Right kidney (tissue), 1 donor: ENCODE results near the gene SHISAL1.

ENCODE experiments used
- DNase-seq: peaks from one replicate; pipeline ENCODE4 v3.0.0-alpha.2; 2016

The SHISAL1 gene

DNA sequence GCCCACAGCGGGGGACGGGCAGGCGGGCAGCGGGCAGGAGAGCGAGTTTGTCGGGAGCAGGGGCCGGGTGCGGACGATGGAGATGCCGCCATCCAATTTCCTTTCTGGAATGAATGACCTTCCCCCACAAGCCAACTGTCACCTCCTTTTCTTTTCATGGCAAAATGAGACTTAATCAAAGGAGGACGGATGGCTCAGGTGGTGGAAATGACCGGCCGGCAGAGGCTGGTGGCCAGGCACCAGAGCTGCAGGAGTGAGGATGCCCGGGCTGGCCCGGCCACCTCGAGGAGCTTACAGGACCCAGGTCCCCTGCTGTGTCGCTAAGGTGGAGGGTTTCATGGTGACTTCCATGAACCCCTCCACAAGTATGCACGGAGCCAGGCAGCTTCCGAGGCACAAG, 11.7 kb downstream of the SHISAL1 start:
- no peak for DNase-seq

GRCh38 chr22:44299124-44299523, 13.6 kb downstream of the SHISAL1 start:
- no peak for DNase-seq

- no peak for DNase-seq
These were observed 14.2 kb downstream of the SHISAL1 start for GRCh38 chr22:44298406-44299091.

DNA sequence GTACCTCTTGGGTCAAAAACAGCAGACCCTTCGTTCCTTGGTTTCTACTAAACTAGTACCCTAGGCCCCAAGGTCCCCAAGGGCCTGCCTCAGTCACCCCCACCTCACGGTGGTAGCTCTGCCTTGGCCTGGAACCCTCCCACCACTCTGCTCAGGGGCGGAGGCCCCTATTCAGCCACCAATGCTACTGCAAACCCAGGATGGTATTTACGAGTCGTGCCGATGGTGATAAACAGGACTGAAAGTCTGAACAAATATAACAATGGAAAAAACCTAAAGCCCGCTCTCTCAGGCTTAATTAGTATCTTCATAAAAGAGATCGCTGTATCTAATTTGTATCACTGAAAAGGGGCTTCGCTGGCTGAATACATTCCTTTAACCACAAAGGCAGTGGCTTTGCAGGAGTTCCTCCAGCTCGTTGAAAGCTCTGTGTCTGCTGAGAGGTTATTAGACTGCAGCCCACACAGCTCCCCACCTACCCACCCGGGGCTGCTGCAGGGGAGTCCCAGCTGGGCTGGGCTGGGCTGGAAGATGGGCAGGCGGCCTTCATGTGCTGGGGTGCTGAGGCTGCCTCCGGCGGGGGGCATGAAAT, 15.2 kb downstream of the SHISAL1 start:
- no peak for DNase-seq

DNA sequence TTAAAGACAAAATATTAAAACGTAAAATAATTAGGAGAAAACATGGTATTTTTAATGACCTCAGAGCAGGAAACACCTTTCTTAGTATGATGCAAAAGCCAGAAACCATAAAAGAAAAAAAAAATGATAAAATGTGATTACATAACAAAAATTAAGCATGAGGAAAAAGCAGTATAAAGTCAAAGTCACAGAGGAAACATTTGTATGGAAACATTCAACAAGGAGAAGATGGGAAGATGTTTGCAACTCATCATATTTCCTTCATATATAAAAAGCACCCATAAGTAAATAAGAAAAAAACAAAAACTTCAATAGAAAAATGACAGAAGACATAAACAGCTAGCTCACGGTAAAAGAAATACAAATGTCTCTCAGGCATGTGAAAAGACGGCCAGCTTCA, 17.3 kb downstream of the SHISAL1 start:
- no peak for DNase-seq

GRCh38 chr22:44293876-44294275, 18.9 kb downstream of the SHISAL1 start:
- DNase-seq, result no peak

DNA sequence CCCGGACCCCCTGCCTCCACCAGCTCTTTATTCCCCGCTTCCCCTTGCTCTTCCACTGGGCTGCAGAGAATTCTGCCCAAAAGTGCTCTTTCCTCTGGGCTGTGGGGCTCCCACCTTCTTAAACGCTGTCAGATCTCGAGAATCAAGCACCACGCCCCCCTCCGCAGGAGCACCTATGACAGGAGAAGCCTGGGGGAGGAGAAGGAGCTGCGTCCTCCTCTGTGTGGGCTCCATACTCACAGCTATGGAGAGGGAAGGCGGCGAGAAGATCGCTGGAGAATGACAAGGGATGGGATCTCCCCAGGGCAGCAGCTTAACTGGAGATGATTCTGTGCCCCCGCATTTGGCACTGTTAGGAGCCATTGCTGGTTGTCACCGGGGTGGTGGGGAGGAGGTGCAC, 19.7 kb downstream of the SHISAL1 start:
- no peak for DNase-seq

DNA sequence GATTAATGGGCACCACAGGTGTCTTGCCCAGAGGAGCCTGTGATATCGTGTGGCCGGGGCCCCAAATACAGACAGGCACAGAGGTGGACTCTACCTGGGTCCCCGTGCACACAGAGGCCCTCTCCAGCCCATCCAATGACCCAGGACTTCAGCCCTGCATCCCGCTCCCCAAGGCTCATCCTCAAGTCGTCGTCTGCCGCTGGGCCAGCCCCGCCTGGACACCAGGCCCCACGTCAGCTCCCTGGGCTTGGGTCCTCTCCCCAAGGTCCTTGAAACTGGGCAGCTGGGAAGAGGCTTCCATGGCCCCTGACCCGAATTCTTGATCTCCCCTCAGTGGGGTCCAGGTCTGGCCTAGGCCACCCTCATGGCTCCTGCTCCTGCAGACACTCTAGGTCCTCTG, 20.2 kb downstream of the SHISAL1 start:
- no peak for DNase-seq

GRCh38 chr22:44291674-44292360, 20.9 kb downstream of the SHISAL1 start:
- peak; percentile 30 for DNase-seq

DNA sequence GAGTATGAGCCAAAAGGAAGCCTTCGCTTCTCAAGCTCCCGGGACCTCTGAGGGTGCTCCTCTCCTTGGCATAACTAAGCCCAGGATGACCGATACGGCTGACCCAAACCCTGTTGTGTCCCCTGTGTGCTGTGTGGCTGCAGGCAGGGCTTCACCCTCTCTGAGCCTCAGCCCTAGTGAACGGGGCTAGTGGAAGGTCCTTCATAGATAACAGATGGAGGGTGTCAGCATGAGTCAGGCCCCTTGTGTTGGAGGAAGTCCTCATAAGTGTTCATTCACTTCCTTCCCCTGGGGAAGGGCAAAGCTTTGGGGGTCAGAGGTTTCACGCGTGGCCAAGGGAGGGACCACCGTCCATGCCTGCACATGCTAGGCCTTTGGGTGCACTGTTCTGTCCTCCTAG, 21.5 kb downstream of the SHISAL1 start:
- DNase-seq, result no peak

GRCh38 chr22:44289414-44290171, 23.2 kb downstream of the SHISAL1 start:
- DNase-seq, result peak; percentile 65

GRCh38 chr22:44288913-44289312, 23.8 kb downstream of the SHISAL1 start:
- no peak for DNase-seq

DNA sequence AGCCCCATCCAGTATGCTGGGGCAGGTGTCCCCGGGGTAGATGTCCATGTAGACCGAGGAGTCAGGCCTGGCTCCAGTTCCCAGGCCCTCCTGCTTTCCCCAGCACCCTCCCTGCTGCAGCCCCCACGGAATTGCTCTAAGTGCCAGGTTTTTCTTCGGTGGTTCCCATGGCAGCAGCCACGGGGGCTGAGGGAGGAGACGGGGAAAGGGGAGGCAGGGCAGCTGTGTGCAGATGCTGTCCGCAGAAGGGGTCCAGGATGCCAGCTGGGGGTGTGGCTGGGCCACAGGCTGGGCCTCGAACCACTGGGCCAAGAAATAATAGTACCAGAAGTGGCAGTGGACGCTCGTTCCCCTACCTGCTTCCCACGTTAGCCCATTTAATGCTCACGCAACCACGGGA, 25.0 kb downstream of the SHISAL1 start:
- DNase-seq, result peak; percentile 33

DNA sequence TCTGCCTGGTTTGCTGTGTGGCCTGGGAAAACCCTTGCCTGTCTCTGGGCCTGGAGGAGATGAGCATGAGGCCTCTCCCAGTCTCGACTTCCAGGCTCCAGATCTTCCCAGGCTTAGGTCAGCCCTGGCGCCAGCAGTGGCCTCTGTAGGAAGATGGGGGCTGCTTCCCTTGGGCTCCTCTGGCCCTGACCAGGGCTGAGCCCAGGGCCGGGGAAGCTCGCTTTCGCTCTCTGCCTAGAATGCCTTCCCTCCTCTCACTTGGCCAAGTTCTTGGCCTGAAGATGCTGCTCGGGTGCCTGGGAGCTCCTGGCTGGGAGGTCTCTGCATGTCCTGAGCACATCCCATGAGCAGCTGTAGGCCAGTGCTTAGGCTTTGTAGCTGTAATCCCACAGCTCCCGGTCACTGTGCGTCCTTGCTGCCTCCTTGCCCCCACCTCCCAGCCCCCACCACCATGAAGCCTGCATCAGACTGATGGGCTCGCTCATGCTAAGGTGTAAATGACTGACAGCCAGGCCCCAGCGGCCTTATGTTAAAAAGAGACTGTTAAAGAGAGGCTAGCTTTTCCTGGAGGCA, 25.5 kb downstream of the SHISAL1 start:
- DNase-seq, result no peak

DNA sequence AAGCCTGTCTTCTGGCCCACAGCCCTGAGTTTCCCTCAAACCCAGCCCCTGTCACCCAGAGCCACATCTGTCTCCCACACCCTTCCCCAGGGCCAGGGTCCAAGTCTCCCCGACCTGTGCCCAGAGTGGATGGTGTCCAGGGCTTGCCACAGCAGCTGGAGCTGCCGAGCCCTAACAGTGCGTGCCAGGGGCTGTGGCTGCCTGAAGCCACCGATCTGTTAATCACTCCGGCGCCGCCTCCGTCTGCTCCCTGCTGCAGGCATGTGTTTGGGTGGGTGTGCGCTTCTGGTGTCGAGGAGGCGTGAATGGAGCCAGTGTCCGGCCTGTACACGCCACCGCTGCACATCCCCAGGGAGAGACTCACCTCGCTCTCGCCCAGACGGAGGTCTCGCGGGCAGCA, 26.1 kb downstream of the SHISAL1 start:
- DNase-seq, result no peak

DNA sequence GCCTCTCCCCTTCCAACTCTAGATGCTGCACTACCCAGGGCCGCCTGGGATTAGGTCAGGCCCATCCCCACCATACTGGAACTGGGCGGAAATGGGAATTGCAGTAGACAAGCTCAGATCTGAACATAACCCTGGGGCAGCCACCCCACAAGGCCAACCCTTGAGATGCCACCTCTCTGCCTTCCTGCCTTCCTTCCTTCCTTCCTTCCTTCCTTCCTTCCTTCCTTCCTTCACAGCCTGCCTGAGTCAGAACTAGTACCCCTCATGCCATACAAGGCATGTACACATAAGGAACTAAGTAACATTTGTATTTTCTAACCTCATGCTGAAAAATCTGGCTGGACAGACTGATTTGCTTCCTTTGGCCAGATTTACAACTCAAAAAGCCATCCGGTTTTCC, 28.0 kb downstream of the SHISAL1 start:
- DNase-seq, result no peak

DNA sequence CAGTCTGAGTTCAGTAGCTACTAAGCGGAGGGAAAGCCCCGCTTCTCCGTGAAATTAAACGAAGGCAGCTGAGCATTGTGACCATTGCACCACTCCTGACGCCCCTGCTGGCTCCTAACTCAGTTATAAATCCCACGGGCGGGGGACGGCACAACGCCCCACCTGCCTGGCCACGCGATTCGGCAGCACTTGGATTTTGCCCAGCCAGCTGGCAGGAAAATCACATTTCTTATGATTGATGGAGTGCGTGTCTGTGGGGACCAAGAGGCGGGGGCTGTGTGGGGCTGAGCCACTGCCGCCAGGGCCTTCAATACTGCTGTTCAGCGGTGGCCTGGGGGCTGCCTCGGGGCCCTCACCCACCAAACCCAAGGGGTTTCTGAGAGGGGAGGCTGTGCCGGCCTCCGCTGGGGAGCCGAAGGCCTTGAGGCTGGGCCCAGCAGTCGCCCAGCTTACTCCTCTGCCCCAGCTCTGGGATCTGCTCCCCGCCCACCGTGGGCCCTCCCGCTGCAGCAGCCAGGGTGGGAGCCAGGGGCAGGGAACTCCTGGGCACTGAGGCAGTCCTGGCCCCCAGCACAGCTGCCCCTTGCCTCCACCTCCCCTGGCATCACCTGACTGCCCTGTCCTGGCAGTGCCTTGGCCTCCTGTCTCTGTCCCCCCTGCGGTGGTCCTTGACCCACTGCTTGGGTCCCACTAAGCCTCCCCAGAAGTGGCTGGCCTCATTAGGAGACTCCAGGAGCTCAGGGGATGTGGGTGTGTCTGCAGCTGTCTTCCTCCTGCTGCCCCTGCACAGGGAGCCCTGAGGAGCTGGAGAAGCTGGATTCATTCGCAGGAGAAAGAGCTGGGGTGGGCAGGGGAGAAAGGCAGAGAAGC, 30.7 kb downstream of the SHISAL1 start:
- DNase-seq, result no peak

GRCh38 chr22:44280665-44281188, 32.0 kb downstream of the SHISAL1 start:
- no peak for DNase-seq

DNA sequence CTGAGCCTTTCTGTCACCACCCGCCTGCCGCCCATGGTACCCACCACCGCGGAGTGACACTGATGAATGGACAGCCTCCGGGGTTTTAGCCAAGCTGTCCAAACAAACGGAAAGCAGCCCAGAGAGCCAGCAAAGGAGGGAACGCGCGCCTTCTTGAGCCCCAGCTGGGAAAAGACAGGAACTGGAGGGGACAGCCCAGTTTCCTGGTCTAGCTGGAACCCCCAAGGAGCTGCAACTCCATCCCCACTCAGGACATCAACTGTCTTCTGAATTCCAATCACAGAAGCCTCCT, 33.7 kb downstream of the SHISAL1 start:
- DNase-seq, result no peak

DNA sequence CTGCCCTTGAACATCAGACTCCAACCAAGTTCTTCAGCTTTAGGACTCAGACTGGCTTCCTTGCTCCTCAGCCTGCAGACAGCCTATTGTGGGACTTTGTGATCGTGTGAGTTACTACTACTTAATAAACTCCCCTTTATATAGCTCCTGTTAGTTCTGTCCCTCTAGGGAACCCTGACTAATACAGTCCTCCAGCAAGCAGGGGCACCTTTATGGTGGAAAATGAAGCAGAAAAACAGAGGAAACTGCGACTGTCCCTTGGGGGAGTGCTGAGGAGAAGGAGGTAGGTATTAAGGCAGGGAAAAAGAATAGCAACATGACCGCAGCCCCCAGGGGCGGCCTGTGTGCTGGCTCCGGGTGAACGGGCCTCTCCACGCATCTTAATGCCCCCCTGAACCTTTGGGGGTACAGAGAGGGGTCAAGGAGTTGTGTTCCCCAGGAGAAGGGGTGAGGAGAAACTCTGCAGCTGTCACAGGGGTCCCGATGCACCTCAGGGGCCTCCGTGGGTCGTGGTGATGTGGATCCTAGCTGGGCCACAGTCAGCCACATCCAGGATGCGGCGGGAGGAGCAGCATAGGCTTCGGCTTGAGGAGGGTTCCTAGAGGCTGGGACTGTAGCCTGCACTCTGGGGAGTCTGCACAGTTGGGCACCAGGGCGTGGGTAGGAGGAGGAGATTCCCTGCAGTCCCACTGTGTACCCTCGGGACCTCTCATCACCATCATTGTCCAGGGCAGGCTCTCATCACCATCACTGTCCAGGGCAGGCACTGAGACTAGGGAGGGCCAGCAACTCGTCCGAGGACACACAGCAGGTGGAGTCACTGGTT, 34.3 kb downstream of the SHISAL1 start:
- DNase-seq, result no peak
